Measurements from ENCODE around the gene AK4.
"Not testable (repeated sequence)": the region's sequence is repeated elsewhere in the genome, so short reads cannot be mapped to it uniquely, and the experiment has no call there.

Gene AK4

DNA sequence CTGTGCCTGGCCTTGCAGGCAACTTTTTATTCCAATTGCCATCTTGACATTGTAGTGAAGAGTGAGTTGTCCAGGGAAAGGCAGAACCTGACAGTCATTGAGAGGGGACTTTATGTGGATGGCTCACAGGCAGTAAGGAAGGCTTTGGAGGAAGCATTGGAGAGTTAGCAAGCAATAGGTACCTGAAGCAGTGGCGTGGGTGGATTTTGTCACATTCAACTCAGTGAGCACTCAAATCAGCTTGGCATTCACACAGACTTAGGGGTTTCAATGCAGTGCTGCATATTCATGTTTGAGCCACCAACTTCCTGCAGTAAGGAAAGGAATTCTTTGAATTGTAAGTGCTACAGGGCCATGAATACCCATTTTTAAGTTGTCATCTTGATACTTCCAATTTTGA is 69.0 kb downstream of the AK4 start:
- no peak for DNase-seq

DNA sequence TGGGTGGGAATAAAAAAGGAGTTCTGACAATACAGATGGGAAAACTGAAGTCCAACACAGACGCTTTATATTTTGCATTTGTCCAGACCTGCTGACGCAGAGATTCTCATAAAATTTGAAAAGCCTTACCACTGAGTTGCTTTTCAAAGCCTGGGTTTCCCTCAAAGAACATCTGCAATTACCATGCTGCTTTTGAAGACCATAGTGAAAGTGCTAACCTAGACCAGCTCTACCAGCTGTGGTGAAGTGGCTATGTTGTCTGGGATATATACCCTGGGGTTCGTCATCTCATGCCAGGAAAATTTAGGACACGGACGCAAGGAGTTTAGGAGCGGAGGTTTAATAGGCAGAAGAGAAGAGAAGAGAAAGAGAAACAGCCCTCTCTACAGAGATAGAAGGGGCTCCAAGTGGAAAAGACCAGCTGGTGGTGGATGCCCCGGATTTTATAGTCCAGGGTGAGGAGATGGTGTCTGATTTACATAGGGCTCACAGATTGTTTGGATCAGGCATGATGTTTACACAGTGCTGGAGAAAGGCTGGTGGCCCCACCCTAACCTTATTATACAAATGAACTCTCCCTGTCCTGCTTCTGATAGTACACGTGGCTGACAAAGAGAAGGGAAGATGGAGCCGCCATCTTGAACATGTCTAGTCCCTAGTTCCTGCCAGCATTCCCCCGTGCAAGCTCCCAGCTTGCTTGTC is 73.8 kb downstream of the AK4 start:
- DNase-seq = no peak

DNA sequence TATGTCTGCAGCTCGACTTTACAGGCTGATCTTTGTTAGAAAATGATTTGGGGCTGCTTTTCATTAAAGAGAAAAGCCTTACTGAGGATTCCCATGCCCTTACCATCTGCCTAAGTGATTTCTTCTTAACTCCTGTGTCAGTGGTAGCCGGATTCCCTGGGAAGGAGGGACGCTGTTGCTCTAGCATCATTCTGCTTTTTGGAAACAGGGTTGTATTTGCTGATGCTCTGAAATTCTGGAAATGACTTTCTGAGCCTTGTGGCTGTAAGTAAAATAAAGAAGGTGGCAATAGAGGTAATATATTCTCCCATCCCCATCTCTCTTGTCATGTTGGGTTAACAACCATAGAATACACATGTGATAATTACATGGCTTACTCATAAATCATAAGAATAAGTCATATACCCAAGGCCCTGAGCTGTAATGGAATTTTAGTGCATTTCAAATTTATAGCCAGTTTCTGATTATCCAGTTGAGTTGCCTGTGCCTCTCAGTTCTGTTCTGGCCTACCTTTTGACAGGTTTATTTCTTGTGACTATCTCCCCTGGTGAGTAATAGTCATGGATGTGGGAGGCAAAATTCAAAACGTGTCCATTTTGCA is 74.4 kb downstream of the AK4 start:
- no peak for DNase-seq

DNA sequence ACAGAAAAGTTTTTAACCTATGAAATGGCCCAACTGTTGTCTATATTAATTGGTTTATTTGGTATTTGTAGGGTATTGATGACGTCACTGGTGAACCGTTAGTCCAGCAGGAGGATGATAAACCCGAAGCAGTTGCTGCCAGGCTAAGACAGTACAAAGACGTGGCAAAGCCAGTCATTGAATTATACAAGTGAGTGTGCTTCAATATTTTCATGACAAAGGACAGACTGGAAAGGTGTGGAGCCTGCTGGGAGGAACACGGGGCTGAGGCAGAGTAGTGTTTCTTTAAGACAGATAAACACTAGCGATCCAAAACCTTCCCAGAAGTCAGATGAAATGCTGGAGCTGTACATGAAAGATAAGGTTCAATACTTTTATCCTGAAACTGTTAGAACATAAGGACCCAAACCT is 76.7 kb downstream of the AK4 start:
- no peak for DNase-seq

DNA sequence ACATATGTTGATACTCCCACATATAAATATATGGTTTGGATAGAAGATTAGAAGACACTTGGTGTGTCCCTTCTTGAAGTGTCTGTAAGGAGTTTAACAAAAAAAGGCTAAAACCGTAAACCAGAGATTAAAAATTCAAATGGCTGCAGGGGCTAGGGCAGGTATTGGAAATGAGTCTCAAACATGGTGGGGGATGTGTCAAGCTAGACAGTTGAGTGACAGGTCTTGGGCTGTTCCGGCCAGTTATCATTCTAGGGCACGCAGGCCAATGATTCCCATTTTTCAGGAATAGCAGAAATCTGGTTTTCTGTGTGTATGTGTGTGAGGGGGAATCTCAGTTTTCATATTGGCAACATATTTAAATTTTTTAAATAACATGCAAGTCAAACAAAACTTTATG is 77.2 kb downstream of the AK4 start:
- DNase-seq = no peak

DNA sequence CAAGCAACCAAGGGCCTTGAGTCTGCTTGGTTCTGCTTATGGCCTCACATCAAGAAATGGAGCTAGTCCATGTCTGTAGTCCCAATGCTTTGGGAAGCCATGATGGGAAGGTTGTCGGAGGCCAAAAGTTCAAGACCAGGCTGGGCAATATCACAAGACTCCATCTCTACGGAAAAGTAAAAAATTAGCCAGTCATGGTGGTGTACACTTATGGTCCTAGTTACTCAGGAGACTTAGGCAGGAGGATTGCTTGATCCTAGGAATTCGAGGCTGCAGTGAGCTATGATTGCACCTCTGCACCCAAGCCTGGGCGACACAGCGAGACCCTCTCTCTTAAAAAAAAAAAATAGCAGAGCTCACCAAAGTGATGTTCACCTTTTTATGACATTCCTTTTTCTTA is 81.2 kb downstream of the AK4 start:
- no peak for DNase-seq

DNA sequence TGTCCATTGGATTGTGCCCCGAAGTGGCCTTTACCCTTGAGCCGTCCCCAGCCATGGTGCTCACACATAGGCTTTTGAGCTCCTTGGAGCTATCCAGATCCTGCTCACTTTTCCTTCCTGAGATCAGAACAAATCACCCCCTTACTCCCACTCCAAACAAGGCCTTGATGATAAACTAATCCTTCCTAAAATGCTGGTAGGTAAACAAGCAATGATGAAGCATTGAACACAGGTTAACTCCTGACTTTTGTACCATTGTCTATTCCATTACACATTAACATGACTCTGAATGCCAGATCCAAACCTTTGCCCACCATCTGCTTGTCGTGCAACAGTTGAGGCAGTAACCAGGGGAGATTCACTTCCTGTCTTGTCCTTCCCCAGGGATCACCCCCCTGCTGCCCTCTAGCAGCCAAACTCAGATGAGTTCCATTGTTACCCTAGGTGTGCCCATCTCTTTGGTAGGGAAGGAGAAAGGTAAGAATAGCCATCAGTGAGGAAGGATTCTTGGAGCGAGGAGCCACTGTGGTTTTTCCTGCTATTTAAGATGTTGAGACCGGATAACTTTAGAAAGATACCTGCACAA is 81.8 kb downstream of the AK4 start:
- no peak for DNase-seq

DNA sequence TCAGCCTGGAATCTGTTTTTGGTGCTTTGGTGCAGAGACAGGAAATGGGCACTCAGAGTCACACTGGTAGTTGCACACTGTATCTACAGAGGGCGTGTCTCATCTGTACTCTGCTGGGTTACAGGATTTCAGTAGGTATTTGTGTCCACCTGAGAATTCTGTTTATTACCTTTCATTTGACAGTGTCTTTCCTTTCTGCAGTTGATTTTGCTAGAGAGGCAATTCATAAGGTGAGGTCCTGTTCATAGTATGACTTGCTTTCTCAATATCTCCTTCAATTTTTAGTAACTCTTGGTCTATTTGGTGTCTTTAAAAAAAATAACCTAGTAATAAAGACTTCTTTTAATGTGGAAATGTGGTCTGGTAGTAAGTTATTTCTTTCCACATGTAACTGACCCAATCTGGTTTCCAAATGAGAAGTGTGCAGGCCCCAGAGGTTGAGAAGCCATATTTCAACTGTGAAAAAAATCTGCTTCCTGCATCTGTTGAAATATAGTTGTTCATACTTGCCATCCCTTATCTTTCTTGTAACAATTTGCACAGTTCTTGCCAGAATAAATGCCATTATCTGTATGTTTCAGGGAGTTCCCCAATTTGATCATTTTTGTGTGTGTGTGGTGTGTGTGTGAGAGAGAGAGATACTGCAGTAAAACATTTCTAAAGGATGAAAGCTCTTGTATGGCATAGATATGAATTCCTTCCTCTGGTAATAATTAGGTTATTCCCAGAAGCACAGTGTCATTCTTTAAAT is 82.9 kb downstream of the AK4 start:
- DNase-seq = peak; percentile 68

DNA sequence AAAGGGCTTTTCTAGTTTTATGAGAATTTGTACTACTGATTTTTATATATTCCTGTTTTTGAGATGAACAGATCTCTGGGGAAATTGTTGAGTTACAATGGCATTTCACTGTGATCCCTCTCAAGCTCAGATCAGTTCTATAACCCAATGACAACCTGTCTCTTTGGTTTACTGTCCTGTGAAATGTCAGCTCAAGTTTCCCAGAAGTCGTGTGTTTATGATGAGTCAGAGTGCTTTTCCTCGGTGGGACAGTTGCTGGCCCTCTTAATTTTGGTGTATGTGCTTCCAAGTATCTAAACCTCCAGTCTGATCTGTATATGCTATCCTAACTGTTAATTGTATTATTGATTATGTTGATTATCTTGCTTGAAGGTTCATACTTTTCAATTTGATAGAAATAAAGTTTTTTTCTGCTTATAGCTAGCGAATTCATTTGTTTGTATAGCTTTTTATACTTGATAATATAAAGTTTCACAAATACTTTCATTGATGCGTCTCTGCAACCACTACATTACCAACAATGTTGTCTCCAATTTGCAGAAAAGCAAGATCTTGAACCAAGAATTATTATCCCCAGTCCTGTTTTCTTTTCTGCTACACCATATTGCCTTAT is 83.8 kb downstream of the AK4 start:
- DNase-seq = no peak

DNA sequence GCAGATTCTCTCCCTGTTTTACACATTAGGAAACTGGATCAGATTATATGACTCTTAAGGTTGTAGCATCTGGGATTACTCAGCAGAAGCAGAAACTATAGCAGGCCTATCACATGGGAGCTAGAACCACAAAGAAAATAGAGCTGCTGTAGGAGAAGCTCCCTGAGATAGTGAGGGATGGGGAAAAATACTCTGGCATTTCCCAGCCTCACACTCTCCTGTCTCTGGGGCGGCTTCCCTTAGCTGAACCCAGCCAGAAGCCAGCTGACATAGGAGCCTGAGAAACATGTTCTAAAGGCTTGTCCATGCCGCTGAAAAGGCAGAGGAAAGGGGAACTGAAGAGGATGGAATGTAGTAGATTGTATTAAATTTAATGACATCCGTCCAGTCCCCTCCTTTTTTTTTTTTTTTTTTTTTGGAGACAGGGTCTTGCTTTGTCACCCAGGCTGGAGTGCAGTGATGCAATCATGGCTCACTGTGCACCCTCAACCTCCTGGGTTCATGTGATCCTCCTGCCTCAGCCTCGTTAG is 84.5 kb downstream of the AK4 start:
- DNase-seq = no peak

DNA sequence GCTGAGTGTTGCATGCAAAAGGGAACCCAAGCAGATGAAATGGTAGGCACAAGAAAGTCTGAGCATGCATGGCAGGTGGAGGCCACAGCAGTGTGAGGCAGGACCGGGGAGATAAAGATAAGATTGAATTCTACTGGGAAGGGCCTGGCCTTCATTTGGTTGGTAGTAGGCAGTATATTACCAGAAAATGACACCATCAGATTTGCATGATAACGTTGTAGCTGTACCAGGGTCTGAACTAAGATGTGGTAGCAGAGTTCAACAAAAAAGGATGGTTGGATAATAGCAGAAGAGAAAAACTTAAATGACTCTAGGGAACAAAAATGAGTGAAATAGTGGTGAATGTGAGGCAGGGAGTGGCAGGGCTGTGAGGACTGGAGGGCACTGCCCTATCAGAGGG is 85.8 kb downstream of the AK4 start:
- no peak for DNase-seq

DNA sequence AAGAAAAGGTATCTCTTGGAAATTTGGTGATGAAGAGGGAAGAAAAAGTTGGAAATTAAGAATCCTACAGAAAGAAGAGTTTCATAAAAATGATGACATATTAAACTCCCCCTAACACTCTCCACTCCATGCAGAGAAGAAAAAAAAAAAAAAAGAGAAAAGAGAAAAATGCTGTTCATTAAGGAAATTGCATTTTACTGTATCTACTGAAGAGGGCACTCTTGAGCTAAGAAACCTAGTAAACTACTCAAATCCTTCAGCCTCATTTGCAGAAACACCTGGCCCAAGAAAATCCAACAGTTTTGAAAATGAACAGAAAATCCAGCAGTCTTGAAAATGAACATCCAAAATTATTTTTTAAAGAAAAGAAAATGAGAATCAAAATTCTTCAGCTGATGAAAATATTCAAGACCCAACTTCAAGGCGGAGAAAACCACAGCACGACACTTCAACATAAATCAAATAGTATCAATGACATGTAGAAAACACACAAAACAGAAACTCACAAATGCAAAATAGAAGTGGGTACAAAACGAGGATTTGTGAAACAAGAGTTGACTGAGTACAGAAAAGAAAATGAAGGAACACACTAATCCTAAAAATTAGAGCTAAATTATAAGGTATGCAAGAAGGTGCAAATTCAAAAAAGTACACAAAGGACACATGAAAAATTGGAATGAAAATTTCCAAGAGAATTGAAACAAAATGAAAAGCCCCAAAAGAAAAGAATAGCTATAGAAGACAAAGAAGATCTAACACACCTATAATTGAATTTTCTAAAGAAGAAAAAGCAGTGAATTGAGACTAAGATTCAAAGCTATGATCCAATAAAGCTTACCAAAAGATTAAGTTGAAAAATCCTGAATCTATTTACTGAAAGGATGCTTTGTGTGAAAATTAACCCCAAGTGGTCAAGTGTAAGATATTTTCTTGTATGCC is 88.1 kb downstream of the AK4 start:
- DNase-seq = peak; percentile 21

DNA sequence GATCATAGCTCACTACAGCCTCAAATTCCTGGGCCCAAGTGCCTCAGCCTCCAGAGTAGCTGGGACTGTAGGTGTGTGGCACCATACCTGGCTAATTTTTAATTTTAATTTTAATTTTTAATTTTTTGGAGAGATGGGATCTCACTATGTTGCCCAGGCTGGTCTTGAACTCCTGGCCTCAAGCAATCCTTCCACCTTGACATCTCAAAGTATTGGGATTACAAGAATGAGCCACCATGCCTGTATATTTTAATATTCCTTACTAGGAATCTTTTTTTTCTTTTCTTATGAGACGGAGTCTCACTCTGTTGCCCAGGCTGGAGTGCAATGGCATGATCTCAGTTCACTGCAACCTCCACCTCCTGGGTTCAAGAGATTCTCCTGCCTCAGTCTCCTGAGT is 89.1 kb downstream of the AK4 start:
- not testable (repeated sequence) for DNase-seq

DNA sequence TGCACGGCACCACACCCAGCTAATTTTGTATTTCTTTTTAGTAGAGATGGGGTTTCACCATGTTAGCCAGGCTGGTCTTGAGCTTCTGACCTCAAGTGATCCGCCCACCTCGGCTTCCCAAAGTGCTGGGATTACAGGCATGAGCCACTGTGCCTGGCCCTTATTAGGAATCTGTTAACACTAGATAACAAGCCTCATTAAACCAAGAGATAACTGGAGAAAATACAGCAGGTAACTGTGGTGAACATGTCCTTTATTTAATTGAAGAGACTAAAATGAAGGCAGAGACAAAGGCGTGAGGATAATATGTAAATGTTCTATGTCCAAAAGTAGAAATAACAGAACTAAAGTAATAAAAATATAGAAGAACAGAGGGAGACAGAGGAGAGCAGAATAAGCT is 89.5 kb downstream of the AK4 start:
- no peak for DNase-seq

DNA sequence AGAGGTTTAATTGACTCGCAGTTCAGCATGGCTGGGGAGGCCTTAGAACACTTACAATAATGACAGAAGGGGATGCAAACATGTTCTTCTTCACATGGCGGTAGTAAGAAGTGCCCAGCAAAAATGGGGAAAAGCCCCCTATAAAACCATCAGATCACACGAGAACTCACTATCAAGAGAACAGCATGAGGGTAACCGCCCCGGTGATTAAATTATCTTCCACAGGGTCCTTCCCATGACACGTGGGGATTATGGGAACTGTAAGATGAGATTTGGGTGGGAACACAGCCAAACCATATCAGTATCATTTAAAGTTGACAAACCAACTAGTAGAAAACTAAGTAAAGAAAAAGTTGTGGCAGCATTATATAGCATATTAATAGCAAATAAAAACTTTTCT is 90.0 kb downstream of the AK4 start:
- no peak for DNase-seq

DNA sequence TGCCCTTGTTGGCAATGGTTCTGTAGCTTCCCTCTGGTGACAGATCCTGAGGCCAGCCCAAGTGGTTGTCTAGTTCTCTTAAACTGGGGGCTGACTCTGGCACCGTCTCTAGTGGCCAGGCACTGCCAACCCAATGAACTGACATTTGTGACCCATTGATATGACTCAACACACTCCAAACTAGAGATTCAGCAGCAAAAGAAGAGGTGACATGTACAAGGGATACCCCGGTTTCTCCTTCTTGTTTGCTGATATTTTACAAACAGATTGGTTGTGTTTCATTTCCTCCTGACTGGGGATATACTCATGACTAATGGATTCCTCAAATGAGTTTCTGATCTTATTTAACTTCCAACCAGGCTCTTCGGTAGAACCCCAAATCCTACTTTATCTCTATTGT is 95.5 kb downstream of the AK4 start:
- no peak for DNase-seq

DNA sequence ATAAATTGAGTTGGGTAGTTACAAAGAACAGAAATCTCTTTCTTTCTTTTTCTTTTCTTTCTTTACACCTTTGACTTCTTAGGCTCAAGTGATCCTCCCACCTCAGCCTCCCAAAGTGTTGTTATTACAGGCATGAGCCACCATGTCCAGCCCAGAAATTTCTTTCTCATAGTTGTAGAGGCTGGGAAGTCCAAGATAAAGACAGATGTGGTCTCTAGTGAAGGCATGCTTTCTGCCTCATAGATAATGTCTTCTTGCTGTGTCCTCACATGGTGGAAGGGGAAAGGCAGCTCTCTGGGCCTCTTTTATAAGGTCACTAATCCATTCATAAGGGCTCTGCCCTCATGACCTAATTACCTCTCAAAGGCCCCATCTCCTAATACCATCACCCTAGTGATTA is 97.3 kb downstream of the AK4 start:
- DNase-seq = no peak

DNA sequence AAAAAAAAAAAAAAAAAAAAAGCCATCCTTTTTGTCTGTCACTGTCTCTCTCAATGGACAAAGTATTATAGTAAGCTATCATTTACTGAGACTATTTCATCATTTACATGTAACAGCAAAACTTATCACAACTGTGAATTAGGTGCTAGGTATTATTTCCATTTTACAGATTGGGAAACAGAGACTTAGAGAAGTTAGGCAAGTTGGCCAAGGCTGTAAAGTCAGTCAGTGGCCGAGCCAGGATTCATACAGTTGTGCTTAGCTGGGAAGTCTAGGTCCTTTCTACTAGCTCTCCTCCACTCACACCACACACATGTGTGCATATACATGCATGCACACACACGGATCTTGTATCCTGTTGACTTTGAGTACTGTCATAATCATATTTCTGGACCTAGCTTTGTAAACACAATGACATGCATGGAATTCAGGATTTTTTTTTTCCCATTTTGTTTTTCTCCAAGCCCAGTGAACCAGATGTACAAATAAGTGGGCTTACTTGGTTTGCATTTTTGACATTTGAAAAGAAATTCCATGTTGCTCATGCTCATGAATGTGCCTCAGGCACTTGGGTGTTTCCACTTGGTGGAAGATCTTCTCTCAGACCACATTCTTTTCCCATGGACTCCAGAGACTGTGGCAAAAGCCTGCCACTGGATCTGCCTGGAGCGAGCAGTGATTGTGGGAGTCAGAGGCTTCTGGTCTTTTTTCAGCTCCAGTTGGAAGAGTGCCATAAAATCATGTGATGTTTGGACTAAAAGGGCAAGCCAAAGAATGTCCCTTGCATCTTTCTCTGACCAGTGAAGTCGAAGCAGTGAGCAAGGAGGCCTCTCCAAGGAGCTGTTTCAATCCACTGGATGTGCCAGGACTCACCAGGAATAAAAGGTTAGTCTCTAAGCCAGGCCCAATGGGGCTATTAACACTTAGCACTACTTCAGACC is 99.7 kb downstream of the AK4 start:
- peak; percentile 99 for DNase-seq

DNA sequence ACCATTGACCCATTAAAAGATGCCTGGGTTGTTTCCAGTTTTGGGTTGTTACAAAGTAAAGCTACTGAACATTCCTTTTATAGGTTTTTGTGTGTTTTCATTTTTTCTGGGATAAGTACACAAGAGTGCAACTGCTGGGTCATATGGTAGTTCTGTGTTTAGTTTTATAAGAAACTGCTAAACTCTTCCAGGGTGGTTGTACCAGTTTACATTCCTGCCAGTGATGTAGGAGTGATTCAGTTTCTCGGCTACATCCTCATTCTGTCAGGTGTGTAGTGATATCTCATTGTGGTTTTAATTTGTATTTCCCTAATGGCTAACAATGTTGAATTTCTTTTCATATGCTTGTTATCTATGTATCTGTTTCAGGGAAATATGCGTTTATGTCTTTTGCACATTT is 102.8 kb downstream of the AK4 start:
- peak; percentile 40 for DNase-seq

DNA sequence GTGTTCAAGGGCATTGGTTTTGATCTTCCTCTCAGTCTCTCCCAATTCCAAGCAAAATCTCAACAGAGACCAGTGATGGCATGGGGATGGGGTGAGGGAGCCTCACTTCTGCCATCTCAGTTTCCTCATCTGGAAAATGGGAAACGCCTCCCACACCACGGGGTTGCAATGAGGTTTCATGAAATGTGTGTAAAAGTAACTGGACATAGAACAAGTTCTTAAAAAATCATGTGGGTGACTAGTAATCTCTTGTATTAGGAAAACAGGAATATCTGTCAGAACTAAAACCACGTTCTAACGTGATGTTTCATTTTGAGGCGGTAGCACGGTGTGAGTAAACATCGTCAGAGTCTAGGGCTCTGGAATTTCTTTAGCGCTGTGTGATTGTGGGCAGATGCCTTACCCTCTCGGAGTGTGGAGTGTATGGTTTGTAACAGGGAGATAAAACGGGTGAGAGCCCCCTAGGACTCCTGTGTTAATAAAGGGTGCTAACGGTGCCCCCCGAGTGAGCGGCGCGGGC is 105.9 kb downstream of the AK4 start:
- peak; percentile 55 for DNase-seq

All from NCI-H226 (cell line).